HUES64 (cell line): ENCODE results near the gene IL7R.
"Not testable (repeated sequence)": the region's sequence is repeated elsewhere in the genome, so short reads cannot be mapped to it uniquely, and the experiment has no call there.

Experiments
- H3K27ac ChIP-seq: 2 replicates; pipeline ENCODE4 v1.7.0; 2013; ENCODE audit warnings: low read depth, low read length, inconsistent platforms
- H3K27me3 ChIP-seq: 2 replicates; pipeline ENCODE4 v1.6.1; 2013; ENCODE audit warnings: mild to moderate bottlenecking, low read length; ENCODE audit not compliant: insufficient read depth
- H3K36me3 ChIP-seq: 2 replicates; pipeline ENCODE4 v1.6.1; 2013; ENCODE audit warnings: mild to moderate bottlenecking, low read length; ENCODE audit not compliant: insufficient read depth
- H3K4me1 ChIP-seq: 2 replicates; pipeline ENCODE4 v1.6.1; 2013; ENCODE audit warnings: mild to moderate bottlenecking, low read length, moderate library complexity; ENCODE audit not compliant: insufficient read depth
- H3K4me3 ChIP-seq: 2 replicates; pipeline ENCODE4 v1.5.1; 2013; ENCODE audit warnings: mild to moderate bottlenecking, low read length, moderate library complexity
- H3K9ac ChIP-seq: 2 replicates; pipeline ENCODE4 v1.6.1; 2013; ENCODE audit warnings: mild to moderate bottlenecking, low read depth, low read length
- H3K9me3 ChIP-seq: 2 replicates; pipeline ENCODE4 v1.6.1; 2013; ENCODE audit warnings: low read depth, low read length; ENCODE audit not compliant: insufficient read depth
- WGBS: fragments of 150-250, 120-280 bp; methylation state at CpG from one replicate; pipeline ENCODE4 v1.1.7; 2013; ENCODE audit warnings: missing lambda C conversion rate; 5-methylcytosine and 5-hydroxymethylcytosine counted together

The IL7R gene

GRCh38 chr5:35845508-35845907, 11.2 kb upstream of the IL7R start:
- H3K27ac ChIP-seq, H3K27me3 ChIP-seq, H3K36me3 ChIP-seq, H3K4me3 ChIP-seq, H3K4me1 ChIP-seq, H3K9ac ChIP-seq: not testable (repeated sequence)
- H3K9me3 ChIP-seq = peaks cover 53% of the 10 kb centered on the region
- WGBS = 85% methylated on average over 2 of the region's 2 CpGs

GRCh38 chr5:35847491-35847890, 9.2 kb upstream of the IL7R start:
- H3K27ac ChIP-seq = no peak overlapping the region
- H3K36me3 ChIP-seq = no peaks in the 10 kb centered on the region
- H3K4me1 ChIP-seq = no peaks in the 10 kb centered on the region
- H3K4me3 ChIP-seq = no peak overlapping the region
- H3K9me3 ChIP-seq = peaks cover 48% of the 10 kb centered on the region
- no peaks in the 10 kb centered on the region for H3K27me3 ChIP-seq
- H3K9ac ChIP-seq = no peak overlapping the region

- Histone ChIP-seq H3K36me3 (no peaks in the 10 kb centered on the region), H3K27ac (no peak overlapping the region), H3K27me3 (no peaks in the 10 kb centered on the region), H3K4me1 (no peaks in the 10 kb centered on the region), H3K9ac (no peak overlapping the region), H3K9me3 (peaks cover 45% of the 10 kb centered on the region), H3K4me3 (no peak overlapping the region)
- 95% methylated on average over 3 of the region's 3 CpGs for WGBS
Observed at GRCh38 chr5:35847961-35848360, 8.7 kb upstream of the IL7R start.

GRCh38 chr5:35849860-35850259, 6.8 kb upstream of the IL7R start:
- no peaks in the 10 kb centered on the region for H3K4me1 ChIP-seq
- no peaks in the 10 kb centered on the region for H3K36me3 ChIP-seq
- no peak overlapping the region for H3K9ac ChIP-seq
- WGBS = 95% methylated on average over 6 of the region's 6 CpGs
- no peak overlapping the region for H3K4me3 ChIP-seq
- no peaks in the 10 kb centered on the region for H3K27me3 ChIP-seq
- peaks cover 26% of the 10 kb centered on the region for H3K9me3 ChIP-seq
- H3K27ac ChIP-seq = no peak overlapping the region

- H3K4me3 ChIP-seq = no peak overlapping the region
Observed at GRCh38 chr5:35850967-35851680, 5.6 kb upstream of the IL7R start.

GRCh38 chr5:35852084-35852734, 4.5 kb upstream of the IL7R start:
- Histone ChIP-seq H3K4me3 (no peak overlapping the region), H3K4me1 (no peaks in the 10 kb centered on the region; the same call in 1 of the 2 replicates)
- WGBS = 85% methylated on average over 8 of the region's 8 CpGs

More at GRCh38 chr5:35850967-35851680, 5.6 kb upstream of the IL7R start:
- WGBS = 83% methylated on average over 8 of the region's 8 CpGs
- Histone ChIP-seq H3K4me1 (no peaks in the 10 kb centered on the region), H3K36me3 (no peaks in the 10 kb centered on the region), H3K27me3 (no peaks in the 10 kb centered on the region), H3K27ac (no peak overlapping the region), H3K9ac (no peak overlapping the region), H3K9me3 (peaks cover 14% of the 10 kb centered on the region)

GRCh38 chr5:35852773-35853172, 3.9 kb upstream of the IL7R start:
- H3K4me3 ChIP-seq = no peak overlapping the region
- peaks cover 6% of the 10 kb centered on the region; the same call in 1 of the 2 replicates for H3K9me3 ChIP-seq
- no peak overlapping the region for H3K9ac ChIP-seq
- no peaks in the 10 kb centered on the region for H3K36me3 ChIP-seq
- no peaks in the 10 kb centered on the region for H3K27me3 ChIP-seq
- no peak overlapping the region for H3K27ac ChIP-seq
- peaks cover 2% of the 10 kb centered on the region; the same call in 1 of the 2 replicates for H3K4me1 ChIP-seq

More at GRCh38 chr5:35852084-35852734, 4.5 kb upstream of the IL7R start:
- Histone ChIP-seq H3K9ac (no peak overlapping the region), H3K27me3 (no peaks in the 10 kb centered on the region), H3K36me3 (no peaks in the 10 kb centered on the region), H3K27ac (no peak overlapping the region), H3K9me3 (peaks cover 12% of the 10 kb centered on the region)

- no peak overlapping the region for H3K9ac ChIP-seq
- WGBS = 87% methylated on average over 3 of the region's 3 CpGs
- H3K36me3 ChIP-seq = no peaks in the 10 kb centered on the region
- no peak overlapping the region for H3K4me3 ChIP-seq
- no peaks in the 10 kb centered on the region for H3K27me3 ChIP-seq
- H3K4me1 ChIP-seq = peaks cover 10% of the 10 kb centered on the region
- H3K27ac ChIP-seq = no peak overlapping the region
- H3K9me3 ChIP-seq = no peaks in the 10 kb centered on the region
Observed at GRCh38 chr5:35853631-35854030, 3.1 kb upstream of the IL7R start.

- H3K4me3 ChIP-seq = no peak overlapping the region
- H3K4me1 ChIP-seq = peaks cover 16% of the 10 kb centered on the region
Observed at GRCh38 chr5:35854248-35854647, 2.4 kb upstream of the IL7R start.

GRCh38 chr5:35855187-35855586, 1.5 kb upstream of the IL7R start:
- no peaks in the 10 kb centered on the region for H3K9me3 ChIP-seq

More at GRCh38 chr5:35854248-35854647, 2.4 kb upstream of the IL7R start:
- H3K9me3 ChIP-seq = no peaks in the 10 kb centered on the region
- H3K36me3 ChIP-seq = no peaks in the 10 kb centered on the region
- no peak overlapping the region for H3K9ac ChIP-seq
- WGBS = 92% methylated on average over 1 of the region's 1 CpG
- no peaks in the 10 kb centered on the region for H3K27me3 ChIP-seq
- H3K27ac ChIP-seq = no peak overlapping the region

GRCh38 chr5:35856186-35856764, 416 bp upstream of the IL7R start:
- not testable (repeated sequence) for H3K9ac ChIP-seq, H3K36me3 ChIP-seq, H3K4me3 ChIP-seq, H3K27ac ChIP-seq, H3K9me3 ChIP-seq, H3K27me3 ChIP-seq
- 96% methylated on average over 5 of the region's 5 CpGs for WGBS
- peaks cover 33% of the 10 kb centered on the region for H3K4me1 ChIP-seq

More at GRCh38 chr5:35855187-35855586, 1.5 kb upstream of the IL7R start:
- Histone ChIP-seq H3K27me3 (no peaks in the 10 kb centered on the region), H3K4me1 (peaks cover 24% of the 10 kb centered on the region), H3K27ac (no peak overlapping the region), H3K36me3 (no peaks in the 10 kb centered on the region), H3K4me3 (no peak overlapping the region), H3K9ac (no peak overlapping the region)
- WGBS = 94% methylated on average over 1 of the region's 1 CpG
